Measurements from ENCODE around the gene MMS22L. TPM values are rescaled to one million over a fixed set of nuclear protein-coding genes. Genes with fewer than 3 reads are reported as not detected.

The MMS22L gene
- total and polyA plus RNA-seq, 2 of the 4 experiments (the other 2 are of a cell fraction): 6.1 to 18.6 TPM

- Histone ChIP-seq H3K4me3 (ENCODE audit: insufficient read depth, low read depth, low read length) (no peak overlapping the region; the same call in 1 of the 2 replicates), H3K4me2 (ENCODE audit: low read depth, low read length) (peak overlapping the region; percentile 23; the same call in 1 of the 2 replicates), H4K8ac (ENCODE audit: low read depth in 2 of 2, low read length in 2 of 2) (no peak overlapping the region), H3K4ac (ENCODE audit: low read depth, low read length) (no peak overlapping the region), H2AFZ (replicated peaks; ENCODE audit: low read length, poor library complexity) (no peak overlapping the region), H3K27me3 (ENCODE audit: control insufficient read depth, insufficient read depth, low read length) (no peaks in the 10 kb centered on the region), H3K27ac (ENCODE audit: insufficient read depth, low read length) (no peak overlapping the region), H3K23ac (ENCODE audit: low read depth, low read length) (no peak overlapping the region), H4K5ac (ENCODE audit: low read depth, low read length) (no peak overlapping the region), H4K20me1 (ENCODE audit: insufficient read depth, low read length) (no peaks in the 10 kb centered on the region), H3K9ac (ENCODE audit: low read depth, low read length) (no peak overlapping the region), H3K56ac (ENCODE audit: extremely low read depth, insufficient read depth, low read length) (no peak overlapping the region), H3K4me1 (ENCODE audit: control insufficient read depth, insufficient read depth, low read length) (peaks cover 3% of the 10 kb centered on the region; the same call in 1 of the 2 replicates), H2BK120ac (ENCODE audit: low read depth, low read length) (no peak overlapping the region), H3K18ac (ENCODE audit: low read depth, low read length) (no peak overlapping the region), H2AK9ac (replicated peaks; ENCODE audit: low read depth, low read length, poor library complexity) (no peak overlapping the region), H3K14ac (replicated peaks; ENCODE audit: low read depth, low read length) (no peak overlapping the region), H2AK5ac (ENCODE audit: low read depth, low read length) (no peak overlapping the region), H2BK15ac (ENCODE audit: low read depth, low read length) (no peak overlapping the region), H3K79me1 (ENCODE audit: low read depth in 1 of 2, low read length in 2 of 2) (no peaks in the 10 kb centered on the region), H4K91ac (ENCODE audit: insufficient read depth, low read depth, low read length) (no peak overlapping the region), H3K9me3 (ENCODE audit: control insufficient read depth, insufficient read depth, low read length) (no peaks in the 10 kb centered on the region), H2BK5ac (ENCODE audit: low read depth, low read length, poor library complexity, severe bottlenecking) (no peak overlapping the region), H2BK20ac (ENCODE audit: low read depth, low read length) (no peak overlapping the region), H3K36me3 (ENCODE audit: control insufficient read depth, insufficient read depth, low read length) (no peaks in the 10 kb centered on the region), H3K9me1 (ENCODE audit: insufficient read depth, low read length) (no peaks in the 10 kb centered on the region)
- no TSS peak for BruUV-seq (replicated peaks)
- ChIA-PET POLR2A (ENCODE audit: unreplicated experiment) (no interaction called here), CTCF (no interaction called here)
- WGBS, 2 experiments (ENCODE audit: extremely low coverage in 2 of 2, insufficient read length in 1 of 2): no CpG with 5 or more reads among the region's 3 CpGs
- intact Hi-C loops (cut with micrococcal nuclease) (no loop called here), in situ Hi-C loops (cut with MboI; ENCODE audit: low sequenced_read_pairs) (no loop called here), dilution Hi-C loops (cut with HindIII; ENCODE audit: low sequenced_read_pairs, unreplicated experiment) (no loop called here)
- TF ChIP-seq RCOR1 (IDR thresholded peaks at IDR 0.05; ENCODE audit: insufficient replicate concordance, low read length) (no peak), CTCF (conservative IDR thresholded peaks at IDR 0.05; ENCODE audit: low read depth, low read length) (no peak), POLR2A (IDR thresholded peaks at IDR 0.05; ENCODE audit: low read depth, low read length) (no peak)
- ATAC-seq (ENCODE audit: low read depth): peak; percentile 68
- peak; percentile 79 for DNase-seq
These were observed 11.4 kb upstream of the MMS22L start for GRCh38 chr6:97294451-97294850.
